Central memory CD8-positive, alpha-beta T cell (primary cell): Measurements from ENCODE around the gene PAQR6.
A peak's percentile ranks its signal among the peaks of the same experiment; 100 is the strongest.

Experiments used
- ATAC-seq: fragments of 150-1000 bp; cut with Tn5 transposase; replicated peaks from 2 replicates; pipeline ENCODE4 v1.10.0; 2022; ENCODE audit warnings: mild to moderate bottlenecking, moderate FRiP score, moderate number of reproducible peaks; ENCODE audit not compliant: poor library complexity, severe bottlenecking; ENCODE audit errors: extremely low read depth
- DNase-seq, 2 donors: peaks; one replicate each; pipeline ENCODE4 v3.0.0; 2021; ENCODE audit warnings: low spot score in 2 of 2
- H3K27ac Mint-ChIP-seq: one replicate; pipeline ENCODE4 v1.8.0; 2022; ENCODE audit warnings: low read depth, mild to moderate bottlenecking, moderate library complexity, mixed read lengths
- H3K27me3 Mint-ChIP-seq: one replicate; pipeline ENCODE4 v1.8.0; 2022; ENCODE audit warnings: mixed read lengths
- H3K36me3 Mint-ChIP-seq: one replicate; pipeline ENCODE4 v1.8.0; 2022; ENCODE audit warnings: mild to moderate bottlenecking, moderate library complexity, mixed read lengths; ENCODE audit not compliant: insufficient read depth
- H3K4me1 Mint-ChIP-seq: one replicate; pipeline ENCODE4 v1.8.0; 2022; ENCODE audit warnings: mixed read lengths
- H3K4me3 Mint-ChIP-seq: one replicate; pipeline ENCODE4 v1.8.0; 2022; ENCODE audit warnings: mild to moderate bottlenecking, moderate library complexity, mixed read lengths
- H3K9me3 Mint-ChIP-seq: one replicate; pipeline ENCODE4 v1.8.0; 2022; ENCODE audit warnings: mixed read lengths

PAQR6 gene

DNA sequence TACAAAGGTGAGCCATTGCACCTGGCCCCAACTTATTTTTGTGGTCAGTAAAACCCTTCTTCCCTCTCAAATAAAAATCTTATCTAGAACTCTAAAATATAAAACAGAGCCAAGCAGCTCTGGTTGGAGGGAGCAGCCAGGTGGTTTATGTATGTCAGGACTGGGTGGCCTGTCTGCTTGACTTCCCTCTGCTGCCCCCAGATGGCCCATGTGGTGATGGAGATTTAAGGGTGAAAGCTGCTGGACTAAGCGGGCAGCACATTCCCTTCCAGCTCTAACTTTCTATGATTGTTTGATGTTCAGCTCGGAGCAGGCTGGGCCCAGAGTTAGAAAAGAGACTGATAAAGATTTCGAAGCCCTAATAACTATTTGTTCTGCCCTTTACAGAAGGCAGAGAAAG is 11.9 kb upstream of the PAQR6 start:
- no peaks in the 10 kb centered on the region for H3K27me3 Mint-ChIP-seq
- H3K27ac Mint-ChIP-seq = no peak overlapping the region
- H3K4me3 Mint-ChIP-seq = no peak overlapping the region
- H3K9me3 Mint-ChIP-seq = no peaks in the 10 kb centered on the region
- peaks cover 71% of the 10 kb centered on the region for H3K36me3 Mint-ChIP-seq
- ATAC-seq = no peak
- no peak for DNase-seq
- no peaks in the 10 kb centered on the region for H3K4me1 Mint-ChIP-seq

DNA sequence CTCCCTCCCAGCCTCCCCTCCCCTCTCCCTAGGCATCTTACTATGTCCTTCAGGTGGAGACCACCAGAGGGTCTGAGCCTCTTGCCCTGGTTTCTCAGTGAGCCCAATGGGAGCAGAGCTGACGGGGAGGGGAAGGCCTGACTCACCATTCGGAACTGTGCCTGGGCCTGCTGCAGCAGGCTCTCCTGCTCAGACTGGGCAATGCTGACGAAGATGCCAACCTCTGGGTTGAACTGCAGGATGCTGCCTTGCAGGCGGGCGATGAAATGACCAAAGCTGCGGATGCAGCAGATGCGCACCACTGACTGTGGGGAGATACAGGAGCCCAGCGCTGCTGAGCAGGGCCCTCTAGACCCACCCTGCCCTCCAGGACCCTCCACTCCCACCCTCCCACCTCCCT is 11.0 kb upstream of the PAQR6 start:
- Mint-ChIP-seq H3K36me3 (peaks cover 68% of the 10 kb centered on the region), H3K4me3 (no peak overlapping the region), H3K9me3 (no peaks in the 10 kb centered on the region), H3K4me1 (no peaks in the 10 kb centered on the region), H3K27ac (no peak overlapping the region), H3K27me3 (no peaks in the 10 kb centered on the region)
- DNase-seq = no peak
- no peak for ATAC-seq

DNA sequence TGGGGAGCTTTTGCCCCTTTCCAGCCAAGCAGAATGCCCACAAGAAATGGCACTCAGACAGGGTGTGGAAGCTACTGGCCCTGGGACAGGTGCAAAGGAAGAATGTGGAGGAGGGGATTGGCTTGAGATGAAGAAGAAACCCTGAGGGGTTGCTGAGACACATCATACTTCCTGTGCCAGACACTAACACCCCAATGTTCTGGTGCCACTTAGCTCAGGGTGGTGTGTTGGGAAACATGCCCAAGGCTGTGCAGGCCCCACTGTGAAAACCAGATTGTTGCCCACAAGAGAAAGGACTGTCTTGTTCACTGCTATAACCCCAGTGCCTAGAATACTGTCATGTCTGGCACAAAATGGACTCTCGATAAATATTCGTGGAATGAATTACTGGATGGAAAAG is 9.9 kb upstream of the PAQR6 start:
- DNase-seq = no peak
- ATAC-seq = peak; percentile 32
- Mint-ChIP-seq H3K9me3 (no peaks in the 10 kb centered on the region), H3K4me1 (no peaks in the 10 kb centered on the region), H3K4me3 (no peak overlapping the region), H3K36me3 (peaks cover 65% of the 10 kb centered on the region), H3K27ac (no peak overlapping the region), H3K27me3 (no peaks in the 10 kb centered on the region)

DNA sequence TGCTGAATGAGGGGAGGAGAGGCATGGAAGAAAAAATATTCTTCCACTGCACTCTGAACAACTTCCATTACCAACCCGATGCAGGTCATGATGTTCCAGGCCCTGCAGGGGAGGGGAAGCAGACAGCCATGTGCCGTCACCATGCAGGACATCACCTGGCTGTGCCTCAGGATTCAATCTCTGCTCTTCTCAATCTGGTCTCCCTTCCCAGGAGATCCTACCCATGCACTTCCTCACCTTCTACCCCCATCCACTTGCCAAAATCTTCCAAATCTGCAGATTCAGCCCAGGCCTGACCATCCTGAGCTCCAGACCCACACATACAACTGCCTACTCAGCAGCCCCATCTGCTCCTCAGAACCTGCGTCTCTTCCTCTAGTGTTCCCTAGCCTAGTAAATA is 5.8 kb upstream of the PAQR6 start:
- H3K36me3 Mint-ChIP-seq = peaks cover 46% of the 10 kb centered on the region
- DNase-seq = no peak
- ATAC-seq = no peak
- H3K27ac Mint-ChIP-seq = no peak overlapping the region
- no peaks in the 10 kb centered on the region for H3K27me3 Mint-ChIP-seq
- H3K4me3 Mint-ChIP-seq = no peak overlapping the region
- H3K9me3 Mint-ChIP-seq = no peaks in the 10 kb centered on the region
- no peaks in the 10 kb centered on the region for H3K4me1 Mint-ChIP-seq

DNA sequence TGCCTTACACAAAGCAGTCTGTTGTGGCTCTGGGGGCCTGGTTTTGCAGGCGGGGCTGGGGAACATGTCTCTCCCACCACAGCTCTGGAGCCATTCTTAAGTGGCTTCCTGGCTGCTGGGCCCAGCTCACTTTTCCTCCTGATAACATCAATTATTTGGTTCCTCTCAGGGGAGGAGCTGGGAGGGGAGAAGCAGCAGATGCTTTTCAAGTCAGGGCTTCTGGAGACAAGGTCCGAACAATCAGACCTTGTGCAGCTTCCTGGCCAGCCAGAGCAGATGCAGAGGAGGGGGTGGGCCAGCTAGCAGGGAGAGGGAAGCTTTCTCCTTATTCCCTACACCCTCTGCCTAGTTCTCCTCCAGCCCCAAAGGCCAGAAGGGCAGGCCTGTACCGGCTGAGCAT is 3.7 kb upstream of the PAQR6 start:
- Mint-ChIP-seq H3K4me1 (no peaks in the 10 kb centered on the region), H3K27me3 (no peaks in the 10 kb centered on the region), H3K9me3 (no peaks in the 10 kb centered on the region), H3K27ac (no peak overlapping the region), H3K36me3 (peaks cover 33% of the 10 kb centered on the region), H3K4me3 (no peak overlapping the region)
- DNase-seq (no peak), ATAC-seq (no peak)

DNA sequence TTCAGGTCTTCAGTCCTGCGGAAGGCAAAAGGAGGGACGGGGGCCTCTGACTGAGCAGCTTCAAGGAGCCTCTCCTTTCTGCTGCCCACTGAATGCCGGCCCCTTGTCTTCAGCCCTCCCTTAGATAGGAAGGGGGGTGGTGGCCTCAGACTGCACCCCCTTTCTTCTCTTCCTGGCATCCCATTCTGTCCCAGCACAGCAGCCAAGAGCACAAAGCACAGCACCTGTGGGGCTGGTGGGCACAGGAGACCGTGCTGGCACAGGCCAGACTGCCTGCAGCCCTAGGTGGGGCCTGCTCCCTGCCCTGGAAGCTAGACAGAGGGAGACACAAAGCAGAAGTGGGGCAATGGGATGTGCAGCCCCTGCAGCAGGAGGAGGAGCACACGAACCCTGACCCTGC is 1.7 kb upstream of the PAQR6 start:
- ATAC-seq (no peak), DNase-seq (no peak)
- Mint-ChIP-seq H3K27me3 (no peaks in the 10 kb centered on the region), H3K36me3 (peaks cover 24% of the 10 kb centered on the region), H3K4me3 (no peak overlapping the region), H3K9me3 (no peaks in the 10 kb centered on the region), H3K27ac (no peak overlapping the region), H3K4me1 (peaks cover 11% of the 10 kb centered on the region)

DNA sequence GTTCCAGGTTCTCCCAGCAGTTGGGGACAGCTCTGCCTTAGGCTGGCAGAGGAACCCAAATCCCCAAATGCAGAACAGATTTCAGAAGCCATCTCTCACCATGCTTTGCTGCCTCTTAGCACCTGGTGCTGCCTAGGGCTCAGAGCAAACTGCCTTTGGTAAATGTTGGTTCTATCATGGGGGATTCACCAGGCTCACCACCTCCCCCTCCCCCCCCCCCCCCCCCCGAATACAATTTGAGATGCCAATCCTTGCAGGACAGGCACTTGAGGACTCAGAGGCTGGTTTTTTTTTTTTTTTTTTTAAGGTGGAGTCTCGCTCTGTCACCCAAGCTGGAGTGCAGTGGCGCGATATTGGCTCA is 447 bp upstream of the PAQR6 start:
- Mint-ChIP-seq H3K36me3 (peaks cover 21% of the 10 kb centered on the region), H3K4me1 (peaks cover 15% of the 10 kb centered on the region), H3K27me3 (no peaks in the 10 kb centered on the region), H3K27ac (peak overlapping the region; percentile 44), H3K4me3 (no peak overlapping the region), H3K9me3 (no peaks in the 10 kb centered on the region)
- ATAC-seq (no peak), DNase-seq (no peak)

DNA sequence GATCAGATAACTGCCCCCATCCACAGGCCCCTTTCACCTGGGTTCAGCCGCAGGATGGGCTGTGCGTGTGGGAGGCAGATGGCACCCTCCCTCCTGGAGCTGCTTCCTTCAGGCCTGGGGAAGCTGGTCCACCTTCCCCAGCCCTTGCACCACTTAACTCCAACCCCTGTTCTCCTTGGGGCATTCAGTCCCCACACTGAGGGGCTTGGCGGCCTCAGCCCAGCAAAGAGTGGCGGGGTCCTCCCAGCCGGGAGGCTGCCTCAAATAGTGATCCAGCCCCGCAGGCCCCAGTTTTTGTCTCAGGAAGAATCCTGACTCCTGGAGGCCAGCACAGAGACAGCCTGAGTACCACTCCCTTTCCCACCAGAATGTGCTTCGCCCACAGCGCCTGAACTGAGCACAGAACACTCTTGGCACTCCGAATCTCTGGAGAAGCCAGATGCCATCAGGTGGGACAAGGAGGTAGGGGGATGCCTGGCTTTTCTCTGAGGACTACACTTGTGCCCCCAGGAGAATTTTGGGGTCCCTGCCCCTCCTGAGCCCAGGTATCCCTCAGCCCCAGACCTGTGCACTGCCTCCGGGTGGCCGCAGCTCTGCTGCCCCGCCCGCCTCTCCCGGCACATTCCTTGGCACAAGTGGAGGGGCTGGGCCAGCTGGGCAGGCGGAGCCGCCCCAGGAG is 936 bp downstream of the PAQR6 start:
- Mint-ChIP-seq H3K9me3 (no peaks in the 10 kb centered on the region), H3K27me3 (no peaks in the 10 kb centered on the region), H3K27ac (no peak overlapping the region), H3K36me3 (peaks cover 18% of the 10 kb centered on the region), H3K4me3 (peak overlapping the region; percentile 36), H3K4me1 (peaks cover 15% of the 10 kb centered on the region)
- ATAC-seq = no peak
- DNase-seq = no peak

DNA sequence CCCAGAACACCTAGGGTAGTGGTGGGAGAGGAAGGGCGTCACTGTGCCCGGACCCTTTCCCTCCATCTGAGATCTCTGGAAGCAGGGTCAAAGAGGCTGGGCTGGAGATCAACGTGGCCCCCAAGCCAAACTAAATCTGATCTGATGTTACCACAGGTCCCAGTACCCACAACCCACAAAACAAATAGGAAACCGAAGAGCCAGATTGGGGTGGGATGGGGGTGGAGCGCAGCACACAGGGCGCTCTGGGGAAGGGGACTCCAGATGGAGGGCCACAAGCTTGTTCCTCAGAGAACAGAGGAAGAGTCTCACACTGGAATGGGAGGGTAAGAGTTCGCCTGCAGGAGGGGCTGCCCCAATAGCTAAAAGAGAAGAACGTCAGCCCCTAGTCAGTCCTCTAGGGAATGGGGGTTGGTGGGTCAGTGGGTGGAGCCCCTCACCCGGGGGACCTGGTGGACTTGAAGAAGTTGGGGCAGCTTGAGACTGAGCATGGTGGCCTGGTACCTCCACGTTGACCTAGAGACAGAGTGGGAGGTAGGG is 1.5 kb downstream of the PAQR6 start:
- no peaks in the 10 kb centered on the region for H3K9me3 Mint-ChIP-seq
- no peaks in the 10 kb centered on the region for H3K27me3 Mint-ChIP-seq
- H3K27ac Mint-ChIP-seq = peak overlapping the region; percentile 82
- H3K4me1 Mint-ChIP-seq = peaks cover 15% of the 10 kb centered on the region
- ATAC-seq (no peak), DNase-seq (no peak)
- peak overlapping the region; percentile 86 for H3K4me3 Mint-ChIP-seq
- peaks cover 20% of the 10 kb centered on the region for H3K36me3 Mint-ChIP-seq

DNA sequence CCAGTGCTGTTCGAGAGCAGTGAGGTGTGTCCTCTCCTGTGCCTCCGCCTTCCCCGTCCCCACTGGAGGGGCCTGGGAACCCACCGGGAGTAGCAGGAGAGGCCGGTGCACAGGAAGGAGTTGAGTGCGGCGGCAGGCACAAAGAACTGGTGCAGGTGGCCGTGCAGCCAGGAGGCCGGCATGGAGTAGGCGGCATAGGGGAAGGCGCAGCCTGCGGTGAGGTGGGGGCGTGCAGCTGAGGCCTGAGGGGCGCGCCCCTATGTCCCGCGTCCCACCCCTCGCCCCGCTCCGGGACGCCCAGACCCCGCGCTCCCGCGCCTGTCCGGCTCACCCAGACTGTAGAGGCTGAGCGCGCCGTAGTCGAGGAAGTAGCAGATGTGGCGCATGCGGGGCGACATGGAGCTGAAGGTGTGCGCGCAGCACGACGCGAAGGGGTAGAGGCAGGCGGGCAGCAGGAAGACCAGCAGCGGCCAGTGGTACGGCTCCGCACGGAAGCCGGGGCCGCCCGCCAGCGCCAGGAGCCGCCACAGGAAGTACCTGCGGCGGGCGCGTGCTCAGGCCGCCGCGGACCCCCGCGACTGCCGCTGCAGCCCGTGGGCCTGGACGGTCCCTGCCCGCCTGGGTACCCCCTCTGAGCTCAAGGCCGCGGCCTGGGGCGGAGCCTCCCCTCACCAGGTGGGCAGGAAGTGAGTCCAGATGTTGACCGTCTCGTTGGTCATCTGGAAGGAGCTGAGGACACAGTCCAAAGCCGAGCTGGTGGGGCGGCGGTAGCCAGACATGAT is 2.2 kb downstream of the PAQR6 start:
- Mint-ChIP-seq H3K27ac (peak overlapping the region; percentile 82), H3K4me3 (peak overlapping the region; percentile 86), H3K36me3 (peaks cover 22% of the 10 kb centered on the region), H3K27me3 (no peaks in the 10 kb centered on the region), H3K4me1 (peaks cover 15% of the 10 kb centered on the region), H3K9me3 (no peaks in the 10 kb centered on the region)
- ATAC-seq (peak; percentile 74), DNase-seq (no peak)

DNA sequence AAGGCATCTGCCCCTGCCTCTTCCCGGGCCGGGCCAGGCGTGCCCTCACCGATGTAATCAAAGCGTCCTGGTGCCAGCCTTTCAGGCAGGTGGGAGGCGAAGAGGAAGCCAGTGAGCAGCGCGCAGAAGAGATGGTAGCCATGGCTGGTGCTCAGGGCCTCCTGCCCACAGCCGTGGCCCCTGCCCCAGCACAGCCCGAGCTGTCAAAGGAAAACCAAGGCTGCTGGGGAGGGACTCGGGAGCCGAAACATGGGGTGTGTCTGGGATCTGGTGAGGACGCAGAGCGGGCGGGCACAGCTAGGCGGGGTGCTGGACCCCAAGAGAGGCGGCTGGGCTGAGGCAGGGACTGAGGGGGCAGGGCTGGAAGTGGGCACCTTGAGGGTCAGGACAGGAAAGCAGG is 3.1 kb downstream of the PAQR6 start:
- Mint-ChIP-seq H3K27me3 (no peaks in the 10 kb centered on the region), H3K4me1 (peaks cover 15% of the 10 kb centered on the region), H3K9me3 (no peaks in the 10 kb centered on the region), H3K27ac (peak overlapping the region; percentile 82), H3K36me3 (peaks cover 18% of the 10 kb centered on the region), H3K4me3 (peak overlapping the region; percentile 86)
- DNase-seq (no peak), ATAC-seq (no peak)

DNA sequence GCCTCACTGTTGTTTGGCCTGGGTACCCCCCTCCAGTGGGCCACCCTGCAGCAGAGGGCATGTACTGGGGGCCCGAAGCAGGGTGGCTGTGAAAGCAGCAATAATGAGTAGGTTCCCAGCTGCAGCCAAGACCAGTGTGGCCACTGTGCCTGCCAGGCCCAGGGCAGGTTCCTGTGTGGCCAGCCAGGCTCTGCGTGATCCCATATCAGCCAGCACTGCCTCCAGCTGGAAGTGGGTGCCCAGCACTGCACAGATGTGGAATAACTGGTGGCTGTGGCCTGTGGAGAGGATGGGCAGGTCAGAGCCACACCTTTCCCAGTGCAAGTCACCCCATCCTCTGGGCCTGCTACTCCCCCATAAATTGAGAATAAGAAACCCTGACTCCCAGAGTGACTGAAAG is 3.7 kb downstream of the PAQR6 start:
- Mint-ChIP-seq H3K36me3 (peaks cover 20% of the 10 kb centered on the region), H3K4me3 (peak overlapping the region; percentile 86), H3K9me3 (no peaks in the 10 kb centered on the region)

DNA sequence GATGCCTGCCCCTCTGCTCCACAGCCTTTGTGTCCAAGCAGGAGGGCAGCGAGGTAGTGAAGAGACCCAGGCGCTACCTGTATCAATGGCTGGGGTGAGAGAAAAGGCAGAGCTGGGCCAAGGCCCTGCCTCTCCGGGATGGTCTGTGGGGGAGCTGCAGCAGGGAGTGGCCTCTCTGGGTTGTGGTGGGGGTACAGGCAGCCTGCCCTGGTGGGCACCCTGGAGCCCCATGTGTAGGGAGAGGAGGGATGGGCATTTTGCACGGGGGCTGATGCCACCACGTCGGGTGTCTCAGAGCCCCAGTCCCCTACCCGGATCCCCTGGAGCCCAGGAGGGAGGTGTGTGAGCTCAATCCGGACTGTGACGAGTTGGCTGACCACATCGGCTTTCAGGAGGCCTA is 5.1 kb downstream of the PAQR6 start:
- Mint-ChIP-seq H3K27ac (no peak overlapping the region), H3K36me3 (peaks cover 23% of the 10 kb centered on the region), H3K9me3 (no peaks in the 10 kb centered on the region), H3K27me3 (no peaks in the 10 kb centered on the region), H3K4me1 (peaks cover 15% of the 10 kb centered on the region), H3K4me3 (no peak overlapping the region)
- DNase-seq = no peak
- ATAC-seq = no peak

More for the DNA sequence above, 3.7 kb downstream of the PAQR6 start:
- ATAC-seq (no peak), DNase-seq (no peak)
- H3K27ac Mint-ChIP-seq = no peak overlapping the region
- H3K4me1 Mint-ChIP-seq = peaks cover 15% of the 10 kb centered on the region
- H3K27me3 Mint-ChIP-seq = no peaks in the 10 kb centered on the region
